WTC11 (cell line): ENCODE results near the gene SAMD8.
"Not testable (repeated sequence)": the region's sequence is repeated elsewhere in the genome, so short reads cannot be mapped to it uniquely, and the experiment has no call there.

Source experiments
- CBFB ChIP-seq: sonication (generic); formaldehyde crosslinking; IDR thresholded peaks from 2 replicates; pipeline ENCODE4 v1.8.1; 2022; ENCODE audit warnings: mild to moderate bottlenecking, low read depth, missing genetic modification reagents
- CTCF ChIP-seq: fragments of 200-600 bp; IDR thresholded peaks from 2 replicates; pipeline ENCODE4 v1.8.0; 2022; ENCODE audit warnings: antibody characterized with exemption
- E2F5 ChIP-seq: sonication (generic); formaldehyde crosslinking; IDR thresholded peaks from 2 replicates; pipeline ENCODE4 v1.8.1; 2022; ENCODE audit warnings: mild to moderate bottlenecking, moderate library complexity, missing genetic modification reagents
- GRHL2 ChIP-seq: fragments of 250-450 bp; sonication (Bioruptor Pico); IDR thresholded peaks from 2 replicates; pipeline ENCODE4 v1.8.0; 2022; ENCODE audit warnings: mild to moderate bottlenecking, moderate library complexity; ENCODE audit not compliant: insufficient replicate concordance, severe bottlenecking
- JAZF1 ChIP-seq: fragments of 250-450 bp; sonication (Bioruptor Pico); IDR thresholded peaks from 2 replicates; pipeline ENCODE4 v1.9.0; 2021; ENCODE audit warnings: moderate library complexity, mild to moderate bottlenecking, inconsistent platforms
- MLX ChIP-seq: sonication (generic); formaldehyde crosslinking; IDR thresholded peaks from 2 replicates; pipeline ENCODE4 v1.8.1; 2023; ENCODE audit warnings: mild to moderate bottlenecking, missing genetic modification reagents, moderate library complexity
- MXD4 ChIP-seq: fragments of 250-450 bp; sonication (Bioruptor Pico); IDR thresholded peaks from 2 replicates; pipeline ENCODE4 v1.8.0; 2021; ENCODE audit warnings: mild to moderate bottlenecking, moderate library complexity, borderline replicate concordance
- NR2C2 ChIP-seq: sonication (generic); formaldehyde crosslinking; IDR thresholded peaks from 2 replicates; pipeline ENCODE4 v1.8.0; 2022; ENCODE audit warnings: mild to moderate bottlenecking, missing genetic modification reagents
- PRRX2 ChIP-seq: fragments of 250-450 bp; sonication (Bioruptor Pico); IDR thresholded peaks from 2 replicates; pipeline ENCODE4 v1.8.0; 2021; ENCODE audit warnings: mild to moderate bottlenecking
- SP1 ChIP-seq: sonication (generic); formaldehyde crosslinking; conservative IDR thresholded peaks from 2 replicates; pipeline ENCODE4 v1.8.1; 2022; ENCODE audit warnings: missing genetic modification reagents
- TEAD4 ChIP-seq: sonication (generic); formaldehyde crosslinking; IDR thresholded peaks from 2 replicates; pipeline ENCODE4 v1.8.0; 2022; ENCODE audit warnings: mild to moderate bottlenecking, missing genetic modification reagents
- ZNF317 ChIP-seq: sonication (generic); formaldehyde crosslinking; IDR thresholded peaks from 2 replicates; pipeline ENCODE4 v1.8.1; 2023; ENCODE audit warnings: low read depth, mild to moderate bottlenecking, moderate library complexity, missing genetic modification reagents, borderline replicate concordance
- ZNF532 ChIP-seq: fragments of 250-450 bp; sonication (Bioruptor Pico); IDR thresholded peaks from 2 replicates; pipeline ENCODE4 v1.9.0; 2021; ENCODE audit warnings: mild to moderate bottlenecking, borderline replicate concordance
- TF ChIP-seq, protein P1 (sequence below): sonication (generic); formaldehyde crosslinking; IDR thresholded peaks from 2 replicates; pipeline ENCODE4 v1.8.0; 2023; ENCODE audit warnings: missing genetic modification reagents

- TF ChIP-seq, protein P1, sequence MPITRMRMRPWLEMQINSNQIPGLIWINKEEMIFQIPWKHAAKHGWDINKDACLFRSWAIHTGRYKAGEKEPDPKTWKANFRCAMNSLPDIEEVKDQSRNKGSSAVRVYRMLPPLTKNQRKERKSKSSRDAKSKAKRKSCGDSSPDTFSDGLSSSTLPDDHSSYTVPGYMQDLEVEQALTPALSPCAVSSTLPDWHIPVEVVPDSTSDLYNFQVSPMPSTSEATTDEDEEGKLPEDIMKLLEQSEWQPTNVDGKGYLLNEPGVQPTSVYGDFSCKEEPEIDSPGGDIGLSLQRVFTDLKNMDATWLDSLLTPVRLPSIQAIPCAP = not testable (repeated sequence)
- TF ChIP-seq ZNF532 (CRISPR knock-in tag); CTCF; NR2C2 (CRISPR knock-in tag); PRRX2 (CRISPR knock-in tag); MLX (CRISPR knock-in tag); E2F5; MXD4; SP1 (CRISPR knock-in tag); JAZF1; ZNF317 (CRISPR knock-in tag); CBFB (CRISPR knock-in tag); GRHL2; TEAD4 (CRISPR knock-in tag): not testable (repeated sequence)
Measured at GRCh38 chr10:75106891-75107290, 4.6 kb upstream of the SAMD8 start.
